Activated T-helper 1 cell treated with anti-CD3 and anti-CD28 coated beads, Interleukin-2, amount 50 U/mL, for 16 hours (primary cell): ENCODE data around the gene SH3D19.
"Not testable (repeated sequence)": the region's sequence is repeated elsewhere in the genome, so short reads cannot be mapped to it uniquely, and the experiment has no call there.

ENCODE experiments used
- DNase-seq, 2 donors: peaks; one replicate each; pipeline ENCODE4 v3.0.0-alpha.2; 2020; ENCODE audit warnings: low read depth in 1 of 2, low spot score in 1 of 2

The SH3D19 gene

GRCh38 chr4:151323667-151324066, 1.7 kb downstream of the SH3D19 start:
- no peak for DNase-seq

- DNase-seq = no peak
These were observed 2.8 kb downstream of the SH3D19 start for GRCh38 chr4:151322570-151322969.

- DNase-seq = not testable (repeated sequence)
These were observed 3.2 kb downstream of the SH3D19 start for GRCh38 chr4:151322161-151322560.

GRCh38 chr4:151321586-151321985, 3.8 kb downstream of the SH3D19 start:
- DNase-seq = no peak

GRCh38 chr4:151319490-151319889, 5.9 kb downstream of the SH3D19 start:
- DNase-seq = no peak

GRCh38 chr4:151318307-151319006, 6.9 kb downstream of the SH3D19 start:
- DNase-seq = no peak

GRCh38 chr4:151316645-151317044, 8.8 kb downstream of the SH3D19 start:
- DNase-seq = no peak

- no peak for DNase-seq
These were observed 10.1 kb downstream of the SH3D19 start for GRCh38 chr4:151315212-151315886.

- DNase-seq = no peak
These were observed 10.9 kb downstream of the SH3D19 start for GRCh38 chr4:151314479-151314878.

GRCh38 chr4:151314010-151314355, 11.4 kb downstream of the SH3D19 start:
- DNase-seq = no peak

- no peak for DNase-seq
These were observed 11.9 kb downstream of the SH3D19 start for GRCh38 chr4:151313306-151314009.

- no peak for DNase-seq
These were observed 15.2 kb downstream of the SH3D19 start for GRCh38 chr4:151310124-151310728.

GRCh38 chr4:151304755-151305154, 20.6 kb downstream of the SH3D19 start:
- no peak for DNase-seq

- no peak for DNase-seq
These were observed 21.2 kb downstream of the SH3D19 start for GRCh38 chr4:151304226-151304625.

- no peak for DNase-seq
These were observed 23.0 kb downstream of the SH3D19 start for GRCh38 chr4:151302432-151302831.

GRCh38 chr4:151297170-151297569, 28.2 kb downstream of the SH3D19 start:
- no peak for DNase-seq

- DNase-seq = no peak
These were observed 29.2 kb downstream of the SH3D19 start for GRCh38 chr4:151296227-151296626.

- DNase-seq = no peak
These were observed 30.4 kb downstream of the SH3D19 start for GRCh38 chr4:151294833-151295496.

GRCh38 chr4:151292038-151292437, 33.4 kb downstream of the SH3D19 start:
- no peak for DNase-seq

- no peak for DNase-seq
These were observed 33.9 kb downstream of the SH3D19 start for GRCh38 chr4:151291485-151291884.

- no peak for DNase-seq
These were observed 38.0 kb downstream of the SH3D19 start for GRCh38 chr4:151287409-151287808.
